ENCODE data around the gene SYT8.

DNA sequence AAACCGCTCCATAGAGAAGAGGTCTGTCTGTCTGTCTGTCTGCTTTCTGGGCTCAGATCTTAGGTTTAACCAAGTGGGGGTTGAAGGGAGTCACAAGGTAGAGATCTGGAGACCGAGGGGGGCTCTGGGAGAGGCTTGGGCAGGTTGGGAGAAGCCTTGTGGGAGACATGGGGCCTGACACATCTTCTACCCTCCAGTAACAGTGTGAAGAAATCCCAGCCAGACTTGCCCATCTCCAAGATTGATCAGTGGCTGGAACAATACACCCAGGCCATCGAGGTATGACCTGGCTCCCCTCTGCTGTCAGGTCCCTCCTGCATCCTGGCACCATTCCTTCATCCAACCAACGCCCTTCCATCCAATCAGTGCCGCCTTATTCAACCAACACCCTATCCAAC lies 49.5 kb downstream of the SYT8 start:
- no peak for TF ChIP-seq GATA2 (IDR thresholded peaks at IDR 0.05; ENCODE audit: low read depth, low read length)
- no peak for TF ChIP-seq GATA3 (IDR thresholded peaks at IDR 0.05; ENCODE audit: low read depth, low read length)
